ENCODE results near the gene GAREM1.
A peak's percentile ranks its signal among the peaks of the same experiment; 100 is the strongest.

GAREM1 gene

GRCh38 chr18:32286749-32287148 lies 183.9 kb downstream of the GAREM1 start:
- no peak for DNase-seq

GRCh38 chr18:32284284-32284683 lies 186.4 kb downstream of the GAREM1 start:
- DNase-seq, result no peak

- no peak for DNase-seq
These were observed 189.8 kb downstream of the GAREM1 start for GRCh38 chr18:32280911-32281310.

GRCh38 chr18:32280188-32280783 lies 190.4 kb downstream of the GAREM1 start:
- DNase-seq, result no peak

- no peak for DNase-seq
These were observed 192.4 kb downstream of the GAREM1 start for GRCh38 chr18:32278177-32278799.

GRCh38 chr18:32277549-32277948 lies 193.1 kb downstream of the GAREM1 start:
- no peak for DNase-seq

GRCh38 chr18:32276906-32277305 lies 193.8 kb downstream of the GAREM1 start:
- no peak for DNase-seq

GRCh38 chr18:32276256-32276655 lies 194.4 kb downstream of the GAREM1 start:
- no peak for DNase-seq

- DNase-seq, result no peak
These were observed 195.5 kb downstream of the GAREM1 start for GRCh38 chr18:32275221-32275620.

GRCh38 chr18:32274307-32274706 lies 196.4 kb downstream of the GAREM1 start:
- no peak for DNase-seq

GRCh38 chr18:32271672-32272208 lies 198.9 kb downstream of the GAREM1 start:
- DNase-seq, result peak; percentile 10

- no peak for DNase-seq
These were observed 200.3 kb downstream of the GAREM1 start for GRCh38 chr18:32270341-32270740.

GRCh38 chr18:32267463-32267862 lies 203.2 kb downstream of the GAREM1 start:
- DNase-seq, result no peak

GRCh38 chr18:32264401-32264800 lies 206.3 kb downstream of the GAREM1 start:
- DNase-seq, result no peak

- no peak for DNase-seq
These were observed 208.6 kb downstream of the GAREM1 start for GRCh38 chr18:32262092-32262491.

- no peak for DNase-seq
These were observed 209.7 kb downstream of the GAREM1 start for GRCh38 chr18:32261003-32261402.

GRCh38 chr18:32259553-32259952 lies 211.1 kb downstream of the GAREM1 start:
- DNase-seq, result no peak

- DNase-seq, result no peak
These were observed 212.0 kb downstream of the GAREM1 start for GRCh38 chr18:32258558-32259204.

- DNase-seq, result no peak
These were observed 212.5 kb downstream of the GAREM1 start for GRCh38 chr18:32258148-32258547.

GRCh38 chr18:32257084-32257785 lies 213.4 kb downstream of the GAREM1 start:
- DNase-seq, result peak; percentile 48

- no peak for DNase-seq
These were observed 215.1 kb downstream of the GAREM1 start for GRCh38 chr18:32255570-32255969.

- no peak for DNase-seq
These were observed 218.4 kb downstream of the GAREM1 start for GRCh38 chr18:32252141-32252860.

GRCh38 chr18:32251466-32251865 lies 219.2 kb downstream of the GAREM1 start:
- DNase-seq, result no peak
